Activated CD8-positive, alpha-beta memory T cell treated with anti-CD3 and anti-CD28 coated beads, Interleukin-2, amount 50 U/mL, for 24 hours (primary cell): ENCODE data around the gene KRT81.

Experiments used
- DNase-seq: peaks from one replicate; pipeline ENCODE4 v3.0.0-alpha.2; 2020; ENCODE audit errors: extremely low read depth

The KRT81 gene

DNA sequence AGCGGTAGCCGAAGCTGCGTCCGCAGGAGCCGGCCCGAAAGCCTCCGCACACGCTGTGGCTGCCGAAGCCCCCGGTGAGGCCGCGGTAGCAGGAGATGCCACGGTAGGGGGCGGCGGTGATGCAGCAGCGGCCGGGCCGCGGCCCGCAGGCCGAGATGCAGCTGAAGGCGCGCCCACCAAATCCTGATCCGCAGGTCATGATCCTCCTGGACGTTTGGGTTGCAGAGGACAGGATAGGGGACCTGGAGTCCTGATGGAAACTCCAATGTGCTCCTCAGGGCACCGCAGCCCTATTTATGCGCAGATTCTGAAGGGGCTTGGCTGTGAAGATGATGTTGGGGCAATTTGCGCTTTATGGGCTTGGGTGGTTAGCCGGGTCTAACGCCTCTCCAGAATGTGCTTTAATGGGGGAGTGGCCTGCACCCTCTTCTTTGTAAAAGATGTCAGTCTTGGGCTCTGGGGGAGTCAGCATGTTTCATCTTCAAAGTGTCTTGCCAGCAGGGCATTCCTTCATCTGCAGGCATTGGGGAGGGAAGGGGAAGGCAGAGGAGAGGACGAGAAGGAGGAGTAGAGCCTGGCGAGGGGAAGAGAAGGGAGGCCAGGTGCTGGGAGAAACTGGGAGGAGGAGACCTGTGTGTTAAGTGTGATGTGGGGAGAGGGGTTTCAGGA is at the start of gene KRT81:
KRT81 (minus strand) TSS at position 268 of the 669 bp plus-strand sequence; CDS start at position 199, 69 bp downstream.
- DNase-seq: no peak

DNA sequence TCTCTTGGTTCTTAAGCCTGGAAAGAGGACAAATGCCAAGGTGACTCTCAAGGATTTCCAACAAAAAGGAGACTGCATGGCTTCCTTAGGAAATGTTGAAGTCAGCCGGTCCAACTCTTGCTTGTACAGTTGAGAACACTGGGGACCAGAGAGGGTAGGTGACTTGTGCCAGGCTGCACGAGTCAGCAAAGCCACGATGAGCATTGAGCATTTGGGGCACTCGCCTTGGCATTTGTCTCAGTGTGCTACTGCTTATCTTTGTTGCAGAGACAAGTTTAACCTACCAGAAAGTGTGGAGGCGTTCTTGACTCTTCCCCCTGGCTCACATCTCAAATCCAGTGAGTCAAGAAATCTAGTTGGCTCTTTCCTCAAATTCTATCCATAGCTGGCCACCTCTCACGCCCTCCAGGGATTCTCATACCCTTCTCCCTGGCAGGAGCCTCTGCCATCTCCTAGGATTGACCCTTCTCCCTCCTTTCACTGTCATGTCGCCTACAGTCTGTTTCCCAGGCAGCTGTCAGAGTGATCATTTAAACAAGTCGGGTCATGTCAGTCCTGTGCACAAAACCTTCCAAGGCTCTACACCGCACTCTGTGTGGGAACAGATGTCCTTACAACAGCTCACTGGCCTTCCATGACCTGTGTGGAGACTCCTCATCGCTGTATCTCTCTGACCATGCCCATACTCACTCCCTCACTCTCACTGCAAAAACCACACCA is 47.1 kb upstream of the KRT81 start:
- no peak for DNase-seq

DNA sequence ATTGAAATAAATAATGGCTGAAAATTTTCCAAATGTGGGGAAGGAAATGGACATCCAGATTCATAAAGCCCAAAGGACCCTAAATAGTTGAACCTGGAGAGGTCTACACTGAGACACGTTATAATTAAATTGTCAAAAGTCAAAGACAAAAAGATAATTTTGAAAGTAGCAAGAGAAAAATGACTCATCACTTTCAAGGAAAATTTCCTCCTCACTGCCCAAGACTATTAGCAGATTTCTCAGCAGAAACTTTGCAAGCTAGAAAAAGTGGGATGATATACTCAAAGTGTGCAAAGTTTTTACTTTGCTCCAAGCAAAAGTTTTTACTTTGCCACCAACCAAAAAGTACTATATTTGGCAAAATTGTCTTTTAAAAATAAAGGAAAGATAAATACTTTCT is 45.7 kb upstream of the KRT81 start:
- no peak for DNase-seq

DNA sequence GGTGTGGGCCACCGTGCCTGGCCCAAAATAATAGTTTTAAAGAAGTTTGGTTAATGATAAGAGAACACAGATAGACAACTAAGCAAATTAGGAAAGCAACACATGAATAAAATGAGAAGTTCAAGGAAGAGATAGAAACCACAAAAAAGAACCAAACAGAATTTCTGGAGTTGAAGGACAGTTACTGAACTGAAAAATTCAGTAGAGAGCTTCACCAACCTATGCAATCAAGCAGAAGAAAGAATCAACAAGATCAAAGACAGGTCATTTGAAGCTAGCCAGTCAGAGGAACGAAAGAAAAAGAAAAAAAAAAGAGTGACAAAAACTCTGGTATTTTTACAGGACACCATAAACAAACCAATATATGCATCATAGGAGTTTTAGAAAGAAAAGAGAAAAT is 45.3 kb upstream of the KRT81 start:
- DNase-seq: no peak

DNA sequence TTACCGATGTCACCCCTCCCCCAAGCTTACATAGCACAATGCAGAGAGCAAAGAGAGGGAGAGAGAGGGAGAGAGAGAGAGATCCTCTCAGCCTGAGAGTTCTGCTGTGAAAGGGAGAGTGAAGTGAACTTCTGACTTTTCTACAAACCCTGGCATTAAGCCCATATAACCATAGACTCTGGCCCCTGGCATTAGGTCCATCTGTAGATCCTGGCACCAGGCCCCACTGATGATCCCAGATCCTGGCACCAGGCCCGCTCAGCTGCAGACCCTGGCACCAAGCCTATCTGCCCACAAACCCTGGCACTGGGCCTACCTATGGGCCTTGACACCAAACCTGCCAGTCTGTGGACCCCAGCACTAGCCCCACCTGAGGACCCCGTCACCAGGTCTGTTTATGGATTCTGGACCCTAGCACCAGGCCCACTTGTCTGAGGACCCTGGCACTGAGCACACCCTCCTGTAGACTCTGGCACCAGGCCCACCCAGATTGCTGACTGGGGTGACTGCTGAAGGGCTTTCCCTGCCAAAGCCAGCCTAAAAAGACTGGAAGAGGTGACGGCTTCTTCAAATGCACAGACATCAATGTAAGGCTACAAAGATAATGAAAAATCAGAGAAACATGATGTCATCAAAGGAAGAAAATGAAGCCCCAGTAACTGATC is 44.4 kb upstream of the KRT81 start:
- DNase-seq: no peak

DNA sequence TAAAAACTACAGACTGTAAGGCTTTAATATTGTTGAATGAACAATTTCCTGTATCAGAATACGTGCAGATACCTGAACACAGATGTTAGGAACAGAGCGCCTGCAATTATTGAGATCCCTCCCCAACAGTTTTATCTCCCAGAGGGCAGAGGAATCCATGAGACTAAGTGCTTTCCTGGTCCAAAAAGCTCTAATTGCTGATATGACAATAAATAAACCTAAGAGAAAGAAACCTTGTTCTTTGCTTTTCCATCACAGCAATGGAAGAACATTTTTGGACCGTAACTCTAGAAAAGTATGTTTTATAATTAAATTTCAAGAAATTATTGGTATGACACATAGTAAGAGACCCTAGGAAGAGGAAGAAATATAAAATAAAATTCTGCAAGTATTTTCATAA is 42.9 kb upstream of the KRT81 start:
- DNase-seq: no peak

DNA sequence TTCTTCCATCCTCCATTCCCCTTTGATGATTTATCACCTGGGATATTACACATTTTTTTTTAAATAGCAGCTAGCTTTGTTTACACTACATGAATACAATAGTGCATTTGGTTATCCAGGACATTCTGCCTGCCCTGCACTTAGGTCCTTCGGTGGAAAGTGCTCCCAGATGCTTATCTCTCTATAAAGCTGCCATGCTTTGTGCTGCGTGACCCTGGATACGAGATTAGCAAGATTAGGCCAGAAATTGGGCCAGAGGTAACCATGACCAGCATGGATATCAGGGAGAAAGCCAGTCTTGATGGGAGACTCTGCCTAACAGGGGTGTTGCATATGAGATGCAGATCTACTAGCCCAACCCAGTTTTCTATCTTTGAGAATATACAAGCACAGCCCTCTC is 42.0 kb upstream of the KRT81 start:
- DNase-seq: no peak

DNA sequence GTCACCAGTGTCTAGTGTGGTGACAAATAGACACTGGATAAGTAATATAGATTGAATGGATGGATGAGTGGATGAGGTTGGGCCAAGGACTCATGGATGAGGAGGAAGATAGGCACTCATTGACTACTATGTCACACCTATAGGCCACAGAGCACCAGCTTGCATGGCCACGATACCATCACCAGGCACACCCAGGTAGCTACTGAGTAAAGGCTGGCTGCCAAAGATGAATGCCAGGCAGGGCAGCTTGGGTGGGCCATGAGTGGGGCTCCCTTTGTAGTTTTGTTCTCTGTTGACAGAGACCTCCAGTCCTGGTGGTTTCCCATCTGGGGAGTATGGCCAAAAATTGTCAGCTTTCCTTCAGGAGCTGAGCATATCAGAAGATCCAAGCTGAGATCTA is 41.0 kb upstream of the KRT81 start:
- DNase-seq: no peak

DNA sequence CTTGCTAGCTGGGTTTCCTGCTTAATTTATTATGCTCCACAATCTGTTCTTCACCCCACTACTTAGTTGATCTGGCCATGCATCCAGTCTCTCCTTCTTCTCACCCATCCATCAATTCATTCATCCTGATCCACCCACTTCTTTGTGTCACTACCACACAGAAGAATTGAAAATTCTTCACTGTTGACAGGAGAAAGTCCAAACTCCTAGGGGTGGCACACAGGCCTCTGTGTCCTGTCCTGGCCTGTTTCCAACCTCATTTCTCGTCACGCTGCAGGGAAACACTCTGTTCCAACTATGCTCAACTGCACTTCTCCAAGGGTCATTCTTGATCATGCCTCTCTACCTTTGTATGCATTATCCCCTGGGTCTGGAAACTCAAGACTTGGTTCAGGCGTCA is 40.5 kb upstream of the KRT81 start:
- DNase-seq: no peak

DNA sequence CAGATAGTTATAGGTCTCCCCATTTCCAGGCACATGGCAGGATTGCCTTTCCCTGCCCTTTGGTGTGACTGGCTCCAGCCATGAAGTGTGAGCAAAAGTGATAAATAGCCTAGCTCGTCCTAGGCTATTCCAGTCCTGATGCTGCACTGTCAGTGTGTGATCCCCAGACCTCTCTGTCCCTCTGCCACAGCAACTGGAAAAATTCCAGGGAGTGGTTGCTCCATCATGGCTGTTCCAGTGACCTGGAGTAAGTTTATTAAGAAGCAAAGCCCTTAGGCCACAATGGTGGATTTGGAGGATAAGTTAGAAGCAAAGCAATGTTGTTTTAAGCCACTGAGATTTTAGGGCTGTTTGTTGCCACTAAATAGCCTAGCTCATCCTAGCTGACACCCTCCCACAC is 39.7 kb upstream of the KRT81 start:
- DNase-seq: no peak

DNA sequence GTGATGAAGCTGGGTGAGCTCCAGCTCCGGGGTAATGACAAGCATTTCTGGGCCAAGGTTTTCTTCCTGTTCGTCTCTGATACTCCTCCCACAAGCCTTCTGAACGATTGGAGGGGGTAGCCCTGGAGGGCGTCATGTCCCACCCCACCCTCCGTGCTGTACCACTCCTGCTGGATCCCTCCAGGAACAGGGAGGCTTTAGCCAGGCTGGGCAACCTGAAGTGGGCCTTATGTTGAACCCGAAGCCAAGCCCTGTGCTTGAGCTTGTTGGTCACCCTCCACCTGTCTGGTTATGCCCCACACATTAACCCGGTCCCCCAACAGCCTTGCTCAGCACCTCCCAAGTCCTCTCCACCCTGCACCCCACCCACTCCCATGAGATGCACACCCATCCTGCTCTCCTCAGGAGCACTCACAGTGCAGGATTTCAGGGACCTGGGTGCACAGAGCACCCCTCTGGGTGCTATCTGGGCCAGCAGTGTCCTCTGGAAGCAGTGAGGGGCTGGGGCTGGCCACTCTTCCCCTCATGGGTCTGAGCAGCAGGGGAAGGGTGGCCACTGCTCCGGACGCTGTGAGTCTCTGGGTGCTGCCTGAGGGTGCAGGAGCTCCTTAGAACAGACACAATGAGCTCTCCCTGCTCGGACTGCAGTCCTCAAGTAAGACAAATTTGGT is 36.6 kb upstream of the KRT81 start:
- no peak for DNase-seq

DNA sequence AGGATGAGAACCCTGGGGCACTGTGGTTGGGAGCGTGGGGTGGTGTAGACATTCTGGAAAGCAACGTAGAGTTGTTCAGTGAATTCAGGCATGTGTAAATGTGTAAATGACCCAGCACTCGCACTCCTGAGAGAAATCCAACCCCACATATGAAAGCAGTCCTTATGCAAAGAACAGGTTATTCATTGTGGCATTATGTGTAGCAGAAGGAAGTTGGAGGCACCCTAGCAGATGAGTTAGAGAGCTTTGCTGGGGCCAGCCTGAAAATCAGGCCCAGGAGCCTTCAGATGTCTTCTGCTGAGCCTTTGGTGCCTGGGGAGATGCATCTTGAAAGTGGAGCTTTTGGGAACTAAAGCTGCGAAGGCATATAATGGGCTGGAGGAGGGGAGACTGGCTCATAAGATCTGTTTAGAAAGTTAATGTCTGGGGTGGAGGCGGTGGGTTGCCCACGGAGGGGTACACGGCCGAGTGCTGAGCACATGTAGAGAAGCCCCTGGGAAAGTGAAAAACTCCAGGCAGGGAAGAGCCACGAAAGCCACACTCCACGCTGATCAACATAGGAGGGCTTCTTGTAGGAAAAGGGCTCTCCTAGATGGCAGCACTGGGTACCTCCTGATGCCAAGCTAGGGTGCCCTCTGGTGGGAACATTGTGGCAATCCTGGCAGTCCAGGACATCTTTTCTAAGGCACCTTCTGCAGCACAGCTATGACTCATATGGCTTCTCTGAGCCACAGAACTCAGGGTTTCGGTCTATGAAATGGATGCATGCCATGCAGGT is 35.9 kb upstream of the KRT81 start:
- peak; percentile 60 for DNase-seq

DNA sequence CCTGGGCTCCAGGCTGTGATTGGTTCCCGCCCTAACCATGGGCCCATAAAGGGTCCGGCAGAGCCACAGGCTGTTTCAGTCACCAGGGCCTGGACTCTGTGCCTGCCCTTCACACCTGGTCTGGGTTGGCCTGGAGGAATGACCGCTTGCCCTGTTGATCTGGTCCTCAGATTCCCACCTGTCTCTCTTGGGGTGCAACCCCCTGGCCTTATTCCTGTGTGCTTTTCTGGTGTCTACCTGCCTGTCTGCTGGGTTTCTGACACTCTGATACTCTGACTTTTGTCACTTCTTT is 32.8 kb upstream of the KRT81 start:
- no peak for DNase-seq

DNA sequence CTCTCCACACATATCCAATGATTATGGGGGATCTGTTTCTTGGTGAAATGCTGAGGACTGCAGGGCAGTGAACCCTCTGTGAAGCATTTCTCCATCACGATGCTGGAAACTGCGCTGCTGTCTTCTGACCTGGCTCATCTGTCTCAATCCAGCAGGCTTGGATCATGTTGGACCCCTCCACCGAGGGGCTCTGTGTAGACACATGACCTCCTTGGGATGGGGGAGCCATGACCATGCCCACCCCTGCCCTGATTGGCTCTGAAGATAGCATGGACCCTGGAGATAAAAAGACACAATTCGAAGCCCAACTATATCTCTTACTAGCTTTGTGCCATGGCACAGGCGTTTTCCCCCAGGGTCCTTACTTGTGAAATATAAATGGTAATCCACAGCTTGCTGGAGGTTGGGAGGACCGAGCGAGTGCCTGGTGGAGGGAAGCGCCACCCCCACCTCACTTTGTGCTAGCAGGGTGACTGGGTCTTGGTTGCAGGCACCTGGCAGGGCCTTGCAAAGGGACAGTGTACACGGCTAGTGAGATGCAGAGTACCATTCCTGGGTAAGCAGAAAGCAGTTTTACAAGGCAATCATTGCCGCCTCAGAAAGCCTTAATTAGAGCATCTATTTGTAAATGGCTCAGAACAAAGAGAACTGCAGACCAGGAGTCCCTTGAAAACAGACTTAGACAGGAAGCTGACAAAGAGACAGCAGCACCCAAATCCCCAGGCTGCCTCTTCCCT is 32.2 kb upstream of the KRT81 start:
- no peak for DNase-seq

DNA sequence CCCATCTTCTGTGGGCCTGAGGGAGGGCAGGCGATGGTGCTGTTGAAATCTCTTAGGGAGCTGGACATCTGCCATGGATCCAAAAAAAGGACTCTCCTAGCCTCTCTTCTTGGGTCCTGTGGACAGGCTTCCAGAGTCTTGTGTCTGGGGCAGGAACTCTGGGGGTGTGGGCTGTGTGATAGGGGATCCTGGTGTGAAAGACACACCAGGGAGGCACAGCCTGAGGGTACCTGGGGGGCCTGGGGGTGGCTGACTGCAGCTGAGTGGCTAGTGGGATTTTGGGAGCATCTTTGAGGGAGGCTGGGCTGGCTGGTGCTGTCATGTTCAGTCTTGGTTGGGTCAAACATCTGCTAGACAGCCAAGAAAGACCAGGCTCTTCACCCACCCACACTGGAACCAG is 31.7 kb upstream of the KRT81 start:
- DNase-seq: no peak

DNA sequence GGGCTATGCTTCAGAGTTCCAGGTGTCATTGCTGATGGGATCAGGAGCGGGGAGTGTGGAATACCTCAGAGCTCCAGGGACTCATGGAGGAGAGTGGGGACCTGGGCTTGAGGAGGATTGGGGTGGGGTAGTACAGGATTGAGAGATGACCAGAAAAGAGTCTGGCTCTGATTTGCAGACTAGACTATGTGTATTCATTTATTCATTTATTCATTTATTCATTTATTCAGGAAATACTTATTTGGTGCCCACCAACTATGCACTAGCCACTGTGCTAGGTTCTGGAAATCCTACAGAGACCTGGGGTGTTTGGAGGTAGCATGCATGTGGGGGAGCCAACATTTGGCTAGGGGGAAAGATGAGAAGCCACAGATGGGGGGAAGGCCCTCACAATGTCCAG is 30.7 kb upstream of the KRT81 start:
- DNase-seq: no peak

DNA sequence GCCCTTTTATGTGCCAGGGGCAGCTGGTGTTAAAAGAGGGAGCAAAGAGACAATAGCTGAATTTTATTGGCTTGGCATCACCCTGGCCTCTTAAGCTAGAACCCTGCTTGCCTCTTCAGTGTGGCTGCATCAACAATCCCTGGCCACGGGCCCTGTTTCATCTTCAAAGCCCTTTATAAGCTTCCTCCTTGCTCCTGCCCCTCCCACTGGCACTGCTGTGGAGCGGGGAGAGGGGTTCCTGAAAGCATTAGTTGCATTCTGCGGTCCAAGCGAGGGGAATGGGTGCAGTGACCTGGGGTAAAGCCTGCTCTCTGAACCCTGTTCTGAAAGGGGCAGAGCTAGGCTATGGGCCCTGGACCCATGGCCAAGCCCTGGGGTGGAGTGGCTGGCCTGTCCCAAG is 30.1 kb upstream of the KRT81 start:
- no peak for DNase-seq

DNA sequence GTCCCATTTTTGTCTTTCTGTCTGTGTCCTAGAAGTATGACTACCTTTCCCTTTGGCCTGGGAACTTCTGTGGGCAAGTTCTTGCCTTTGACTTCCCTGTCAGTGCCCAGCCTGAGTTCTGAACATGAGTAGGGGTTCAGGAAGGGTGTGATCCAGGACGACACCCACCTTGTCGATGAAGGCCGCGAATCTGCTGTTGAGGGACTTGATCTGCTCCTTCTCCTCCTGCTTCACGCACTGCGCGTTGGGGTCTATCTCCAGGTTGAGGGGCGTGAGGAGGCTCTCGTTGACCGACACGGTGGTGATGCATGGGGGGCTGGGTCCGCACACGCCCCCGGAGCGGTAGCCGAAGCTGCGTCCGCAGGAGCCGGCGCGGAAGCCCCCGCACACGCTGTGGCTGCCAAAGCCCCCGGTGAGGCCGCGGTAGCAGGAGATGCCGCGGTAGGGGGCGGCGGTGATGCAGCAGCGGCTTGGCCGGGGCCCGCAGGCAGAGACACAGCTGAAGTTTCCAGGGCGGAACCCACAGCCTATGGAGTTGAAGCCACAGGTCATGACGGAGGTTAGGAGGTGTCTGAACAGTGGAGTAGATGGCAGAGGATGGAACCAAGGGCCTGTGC is 29.6 kb upstream of the KRT81 start, which contains the start of gene KRT83:
KRT83 (minus strand) TSS at position 615 of the 617 bp plus-strand sequence; CDS start at position 552, 63 bp downstream.
- no peak for DNase-seq

DNA sequence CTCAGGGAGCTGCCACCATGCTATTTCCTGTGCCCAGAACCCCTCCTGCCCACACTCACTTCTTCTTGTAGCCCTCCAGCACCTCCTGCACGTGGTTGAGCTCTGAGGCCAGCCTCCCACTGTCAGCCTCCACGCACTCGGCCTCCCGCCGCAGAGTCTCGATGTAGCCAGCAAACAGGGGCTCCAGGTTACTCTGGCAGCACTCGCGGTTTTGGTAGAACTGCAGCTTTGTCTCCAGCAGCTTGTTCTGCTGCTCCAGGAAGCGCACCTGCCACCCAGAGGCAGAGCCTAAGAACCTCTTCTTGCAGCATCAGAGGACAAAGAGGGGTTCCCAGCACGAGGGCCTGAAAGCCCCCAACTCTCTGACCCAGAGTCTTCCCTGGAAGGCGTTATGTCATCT is 27.8 kb upstream of the KRT81 start:
- no peak for DNase-seq

DNA sequence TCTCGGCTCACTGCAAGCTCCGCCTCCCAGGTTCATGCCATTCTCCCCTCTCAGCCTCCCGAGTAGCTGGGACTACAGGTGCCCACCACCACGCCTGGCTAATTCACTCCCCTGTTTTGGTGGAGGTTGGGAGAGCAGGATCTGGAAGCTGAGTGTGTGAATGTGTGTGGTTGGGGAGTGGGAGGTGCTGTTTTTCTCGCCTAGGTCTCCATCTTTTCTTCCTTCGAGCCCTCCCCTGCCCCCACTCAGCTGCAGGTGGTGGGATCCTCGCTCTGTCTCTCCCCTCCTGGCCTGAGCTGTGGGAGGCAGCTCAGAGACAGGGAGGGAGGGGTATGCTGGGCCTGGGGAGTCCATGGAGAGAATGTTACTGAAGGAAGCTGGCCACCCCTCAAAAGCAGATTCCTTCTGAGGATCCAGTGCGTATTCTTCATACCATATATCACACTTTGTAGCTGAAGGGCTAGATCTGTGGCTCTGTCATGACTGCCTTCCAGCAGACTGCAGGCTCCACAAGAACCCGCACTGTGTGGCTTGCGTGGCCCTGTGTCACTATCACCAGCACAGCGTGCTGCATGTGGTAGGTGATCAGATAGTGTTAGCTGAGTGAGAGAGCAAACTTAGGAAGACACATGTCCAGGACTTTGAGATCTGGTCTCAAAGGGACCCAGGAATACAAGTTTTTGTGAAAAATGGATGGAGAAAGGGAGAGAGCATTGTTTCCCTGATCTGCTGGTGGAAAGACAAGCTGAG is 27.1 kb upstream of the KRT81 start:
- no peak for DNase-seq
